Erythroblast (primary cell): Measurements from ENCODE around the gene SAMD7.

ENCODE experiments used
- GATA1 ChIP-seq: IDR thresholded peaks from 2 replicates; pipeline ENCODE4 v1.6.1; 2011; ENCODE audit warnings: low read depth, mild to moderate bottlenecking, control low read depth, low read length, moderate library complexity
- POLR2A ChIP-seq: IDR thresholded peaks from 2 replicates; pipeline ENCODE4 v1.6.1; 2011; ENCODE audit warnings: mild to moderate bottlenecking, low read length

DNA sequence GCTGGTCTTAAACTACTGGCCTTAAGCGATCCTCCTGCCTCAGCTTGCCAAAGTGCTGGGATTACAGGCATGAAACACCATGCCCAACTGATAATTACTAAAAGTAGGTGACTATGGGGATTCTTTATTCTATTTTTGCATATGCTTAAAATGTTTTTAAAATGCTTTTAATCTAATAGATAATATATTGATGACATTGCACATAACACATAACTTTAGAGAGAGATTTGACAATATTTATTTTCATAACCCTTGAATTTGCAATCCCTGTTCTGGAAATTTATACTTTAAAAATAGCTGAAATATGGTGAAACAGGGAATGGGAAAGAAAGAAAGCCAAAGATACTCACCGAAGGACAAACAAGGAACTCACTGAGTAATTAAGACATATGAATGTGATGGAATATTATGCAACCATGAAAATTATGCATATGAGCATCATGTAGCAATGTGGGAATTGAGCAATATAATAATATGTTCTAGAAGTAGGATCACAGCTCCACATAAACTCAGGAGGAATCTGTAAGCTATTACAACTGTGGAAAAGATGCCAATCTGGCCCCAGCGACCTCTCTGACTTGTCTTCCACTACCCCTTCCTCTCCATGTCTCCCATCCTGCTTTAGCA, 43.7 kb upstream of the SAMD7 start:
- TF ChIP-seq POLR2A (no peak), GATA1 (no peak)
